ENCODE measurements around the gene FAM174C.

Gene FAM174C

GRCh38 chr19:1325568-1326294, 50.4 kb downstream of the FAM174C start:
- no peak for DNase-seq

GRCh38 chr19:1327125-1327524, 51.8 kb downstream of the FAM174C start:
- no peak for DNase-seq
